A673 (cell line): ENCODE data around the gene CDK5R2. TPM values are rescaled to one million over a fixed set of nuclear protein-coding genes. Genes with fewer than 3 reads are reported as not detected.

Source experiments
- BruUV-seq: library from RNA; stranded (reverse); fragments of 400-500 nt; replicated peaks from 2 replicates; lab custom pipeline; 2021; lab: Mats Ljungman, UMichigan
- CTCF ChIA-PET: fragments of 300-600 bp; sonication (Branson Sonifier 250); formaldehyde crosslinking; loops from one replicate; lab custom pipeline; 2022; ENCODE audit warnings: antibody characterized with exemption; lab: Charles Lee
- POLR2A ChIA-PET: fragments of 300-600 bp; sonication (Branson Sonifier 250); formaldehyde crosslinking; loops from one replicate; lab custom pipeline; 2022; ENCODE audit warnings: antibody characterized with exemption; ENCODE audit not compliant: low non-redundant PET; lab: Charles Lee
- DNase-seq: peaks from one replicate; pipeline ENCODE4 v3.0.0-alpha.2; 2015; ENCODE audit warnings: low spot score
- H3K27ac ChIP-seq: fragments of 200-600 bp; sonication (generic); 2 replicates; pipeline ENCODE4 v1.5.1; 2016; ENCODE audit warnings: mixed run types, low read depth, mild to moderate bottlenecking, mixed read lengths, antibody characterized with exemption, low read length; ENCODE audit not compliant: poor library complexity, severe bottlenecking
- H3K27me3 ChIP-seq: fragments of 200-600 bp; sonication (generic); replicated peaks from 2 replicates; pipeline ENCODE4 v1.6.1; 2017; ENCODE audit warnings: mixed run types, low read depth, mild to moderate bottlenecking, mixed read lengths, antibody characterized with exemption, low read length; ENCODE audit not compliant: insufficient read depth, poor library complexity
- H3K36me3 ChIP-seq: fragments of 200-600 bp; sonication (generic); 2 replicates; pipeline ENCODE4 v1.6.1; 2016; ENCODE audit warnings: mixed run types, mild to moderate bottlenecking, mixed read lengths, antibody characterized with exemption, low read length; ENCODE audit not compliant: insufficient read depth, poor library complexity, severe bottlenecking
- H3K4me1 ChIP-seq: fragments of 200-600 bp; sonication (generic); 2 replicates; pipeline ENCODE4 v1.6.1; 2017; ENCODE audit warnings: mixed run types, mild to moderate bottlenecking, mixed read lengths, antibody characterized with exemption, low read length; ENCODE audit not compliant: insufficient read depth, poor library complexity, severe bottlenecking
- H3K4me3 ChIP-seq: fragments of 200-600 bp; sonication (generic); 2 replicates; pipeline ENCODE4 v1.5.1; 2016; ENCODE audit warnings: low read depth, mixed run types, mild to moderate bottlenecking, mixed read lengths, low read length; ENCODE audit not compliant: poor library complexity, severe bottlenecking
- H3K9me3 ChIP-seq: fragments of 200-600 bp; sonication (generic); 2 replicates; pipeline ENCODE4 v1.6.1; 2016; ENCODE audit warnings: mixed run types, low read depth, mild to moderate bottlenecking, mixed read lengths, antibody characterized with exemption, low read length; ENCODE audit not compliant: poor library complexity, severe bottlenecking
- EZH2 ChIP-seq: fragments of 200-600 bp; sonication (generic); IDR thresholded peaks from 2 replicates; pipeline ENCODE4 v1.6.1; 2017; ENCODE audit warnings: borderline replicate concordance, low read depth, mild to moderate bottlenecking, mixed read lengths, antibody characterized with exemption, low read length; ENCODE audit not compliant: poor library complexity, severe bottlenecking
- intact Hi-C: fragments of 100-400 bp; cut with micrococcal nuclease; formaldehyde crosslinking; loops from one replicate; pipeline ENCODE4 v1.10.0; 2022; ENCODE audit not compliant: unreplicated experiment
- total RNA-seq: library from RNA; stranded (reverse); gene quantifications from 2 replicates; pipeline ENCODE4 v1.2.3, GENCODE V29; 2021
- TF ChIP-seq, protein P1 (sequence below): fragments of 300-800, 200-600 bp; sonication (generic); conservative IDR thresholded peaks from 2 replicates; pipeline ENCODE4 v1.5.1; 2017; ENCODE audit warnings: low read depth, mild to moderate bottlenecking, antibody characterized with exemption, low read length, moderate library complexity, mixed read lengths

The CDK5R2 gene
- total RNA-seq, 1 experiment from 2014 or later: 0.37 TPM

- intact Hi-C loops: no loop called here
- CTCF ChIA-PET: interaction anchor here (0.8 kb wide), 1 partner anchor 66 kb away, joined by 4 read pairs; no protein-coding TSS in a partner anchor
- TF ChIP-seq, protein P1, sequence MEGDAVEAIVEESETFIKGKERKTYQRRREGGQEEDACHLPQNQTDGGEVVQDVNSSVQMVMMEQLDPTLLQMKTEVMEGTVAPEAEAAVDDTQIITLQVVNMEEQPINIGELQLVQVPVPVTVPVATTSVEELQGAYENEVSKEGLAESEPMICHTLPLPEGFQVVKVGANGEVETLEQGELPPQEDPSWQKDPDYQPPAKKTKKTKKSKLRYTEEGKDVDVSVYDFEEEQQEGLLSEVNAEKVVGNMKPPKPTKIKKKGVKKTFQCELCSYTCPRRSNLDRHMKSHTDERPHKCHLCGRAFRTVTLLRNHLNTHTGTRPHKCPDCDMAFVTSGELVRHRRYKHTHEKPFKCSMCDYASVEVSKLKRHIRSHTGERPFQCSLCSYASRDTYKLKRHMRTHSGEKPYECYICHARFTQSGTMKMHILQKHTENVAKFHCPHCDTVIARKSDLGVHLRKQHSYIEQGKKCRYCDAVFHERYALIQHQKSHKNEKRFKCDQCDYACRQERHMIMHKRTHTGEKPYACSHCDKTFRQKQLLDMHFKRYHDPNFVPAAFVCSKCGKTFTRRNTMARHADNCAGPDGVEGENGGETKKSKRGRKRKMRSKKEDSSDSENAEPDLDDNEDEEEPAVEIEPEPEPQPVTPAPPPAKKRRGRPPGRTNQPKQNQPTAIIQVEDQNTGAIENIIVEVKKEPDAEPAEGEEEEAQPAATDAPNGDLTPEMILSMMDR: no peak
- TF ChIP-seq EZH2: no peak
- no peak for DNase-seq
- Histone ChIP-seq H3K27me3 (peaks cover 29% of the 10 kb centered on the region), H3K4me3 (peak overlapping the region; percentile 28), H3K9me3 (no peaks in the 10 kb centered on the region), H3K36me3 (no peaks in the 10 kb centered on the region), H3K27ac (no peak overlapping the region), H3K4me1 (peaks cover 24% of the 10 kb centered on the region)
- POLR2A ChIA-PET: no interaction called here
- no TSS peak for BruUV-seq
These were observed 4.1 kb downstream of the CDK5R2 start for GRCh38 chr2:218963601-218964000.

GRCh38 chr2:218964041-218964771, 4.7 kb downstream of the CDK5R2 start:
- TF ChIP-seq EZH2: no peak
- TF ChIP-seq, protein P1: no peak
- H3K4me3 ChIP-seq: no peak overlapping the region
- ChIA-PET CTCF (interaction anchor here (0.9 kb wide), 1 partner anchor 16 kb away, joined by 7 read pairs; no protein-coding TSS in a partner anchor), POLR2A (interaction anchor here (0.6 kb wide), 1 partner anchor 66 kb away, joined by 4 read pairs; no protein-coding TSS in a partner anchor)
- BruUV-seq: no TSS peak
- no peaks in the 10 kb centered on the region for H3K9me3 ChIP-seq
- no peaks in the 10 kb centered on the region for H3K36me3 ChIP-seq
- no peak overlapping the region for H3K27ac ChIP-seq
- intact Hi-C loops: no loop called here
- peaks cover 24% of the 10 kb centered on the region for H3K4me1 ChIP-seq
- H3K27me3 ChIP-seq: peaks cover 29% of the 10 kb centered on the region
- no peak for DNase-seq

DNA sequence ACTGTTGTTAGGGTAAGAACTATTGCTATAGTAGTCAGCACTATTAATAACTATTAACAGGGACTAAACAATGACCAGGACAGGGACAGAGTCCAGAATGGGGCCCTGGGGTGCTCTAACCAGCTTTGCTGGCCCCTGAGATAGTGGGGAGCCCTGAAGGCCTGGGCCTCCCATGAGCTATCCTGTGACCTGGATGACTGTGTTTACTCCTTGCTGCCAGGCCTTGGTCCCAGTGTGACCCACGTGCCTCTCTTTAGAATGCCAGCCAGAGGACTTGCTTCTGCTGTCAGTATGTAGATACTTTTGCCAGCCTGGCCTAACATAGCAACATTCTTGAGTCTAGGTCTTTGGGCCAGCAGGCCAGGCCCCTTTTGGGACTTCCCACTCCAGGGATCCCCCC, 11.4 kb downstream of the CDK5R2 start:
- no peaks in the 10 kb centered on the region for H3K36me3 ChIP-seq
- DNase-seq: no peak
- no TSS peak for BruUV-seq
- POLR2A ChIA-PET: no interaction called here
- no peak overlapping the region for H3K27ac ChIP-seq
- H3K27me3 ChIP-seq: peaks cover 3% of the 10 kb centered on the region
- H3K9me3 ChIP-seq: no peaks in the 10 kb centered on the region
- intact Hi-C loops: no loop called here
- H3K4me3 ChIP-seq: no peak overlapping the region
- CTCF ChIA-PET: no interaction called here
- TF ChIP-seq, protein P1: no peak
- no peak for TF ChIP-seq EZH2
- no peaks in the 10 kb centered on the region for H3K4me1 ChIP-seq
